Panc1 (cell line): ENCODE data around the gene SYT13.

ENCODE experiments used
- CTCF ChIP-seq: fragments of 450-650 bp; IDR thresholded peaks from 2 replicates; pipeline ENCODE4 v1.5.1; 2017; ENCODE audit warnings: mild to moderate bottlenecking
- TCF7L2 ChIP-seq: IDR thresholded peaks from 2 replicates; pipeline ENCODE4 v1.6.1; 2011; ENCODE audit warnings: mild to moderate bottlenecking, low read depth, low read length, inconsistent platforms

GRCh38 chr11:45260071-45260470 lies 26.1 kb downstream of the SYT13 start:
- TF ChIP-seq CTCF (no peak), TCF7L2 (no peak)
